SH-SY5Y (cell line): ENCODE results near the gene FTL.

Experiments
- GATA2 ChIP-seq: IDR thresholded peaks from 2 replicates; pipeline ENCODE4 v1.6.1; 2011; ENCODE audit warnings: mild to moderate bottlenecking, low read depth, low read length
- GATA3 ChIP-seq: IDR thresholded peaks from 2 replicates; pipeline ENCODE4 v1.6.1; 2011; ENCODE audit warnings: low read depth, mild to moderate bottlenecking, low read length, moderate library complexity

Gene FTL

GRCh38 chr19:48958006-48958405 is 7.1 kb upstream of the FTL start:
- no peak for TF ChIP-seq GATA3
- TF ChIP-seq GATA2, result no peak

- TF ChIP-seq GATA3 (no peak), GATA2 (no peak)
These were observed 5.5 kb upstream of the FTL start for GRCh38 chr19:48959341-48960239.

GRCh38 chr19:48961051-48961649 is 4.0 kb upstream of the FTL start:
- no peak for TF ChIP-seq GATA2
- TF ChIP-seq GATA3, result no peak

- TF ChIP-seq GATA3 (no peak), GATA2 (no peak)
These were observed 3.5 kb upstream of the FTL start for GRCh38 chr19:48961673-48962028.

- TF ChIP-seq GATA3 (no peak), GATA2 (no peak)
These were observed 2.9 kb upstream of the FTL start for GRCh38 chr19:48962029-48962848.

GRCh38 chr19:48962849-48963165 is 2.3 kb upstream of the FTL start:
- no peak for TF ChIP-seq GATA2
- no peak for TF ChIP-seq GATA3

GRCh38 chr19:48963371-48964204 is 1.5 kb upstream of the FTL start:
- TF ChIP-seq GATA3 (no peak), GATA2 (no peak)

GRCh38 chr19:48964205-48965039 is 687 bp upstream of the FTL start:
- TF ChIP-seq GATA2, result no peak
- no peak for TF ChIP-seq GATA3

- TF ChIP-seq GATA2 (no peak), GATA3 (no peak)
These were observed 864 bp downstream of the FTL start for GRCh38 chr19:48965806-48966540.

GRCh38 chr19:48966541-48967345 is 1.6 kb downstream of the FTL start:
- TF ChIP-seq GATA3, result no peak
- TF ChIP-seq GATA2, result no peak

- TF ChIP-seq GATA2 (no peak), GATA3 (no peak)
These were observed 2.5 kb downstream of the FTL start for GRCh38 chr19:48967346-48968178.
